NT2/D1 (cell line): ENCODE results near the gene TTLL8.

ENCODE experiments used
- SUZ12 ChIP-seq: IDR thresholded peaks from 2 replicates; pipeline ENCODE4 v1.6.1; 2011; ENCODE audit not compliant: insufficient read length, insufficient read depth; ENCODE audit errors: extremely low read depth
- YY1 ChIP-seq: IDR thresholded peaks from 2 replicates; pipeline ENCODE4 v1.6.1; 2011; ENCODE audit not compliant: insufficient read length, insufficient read depth

DNA sequence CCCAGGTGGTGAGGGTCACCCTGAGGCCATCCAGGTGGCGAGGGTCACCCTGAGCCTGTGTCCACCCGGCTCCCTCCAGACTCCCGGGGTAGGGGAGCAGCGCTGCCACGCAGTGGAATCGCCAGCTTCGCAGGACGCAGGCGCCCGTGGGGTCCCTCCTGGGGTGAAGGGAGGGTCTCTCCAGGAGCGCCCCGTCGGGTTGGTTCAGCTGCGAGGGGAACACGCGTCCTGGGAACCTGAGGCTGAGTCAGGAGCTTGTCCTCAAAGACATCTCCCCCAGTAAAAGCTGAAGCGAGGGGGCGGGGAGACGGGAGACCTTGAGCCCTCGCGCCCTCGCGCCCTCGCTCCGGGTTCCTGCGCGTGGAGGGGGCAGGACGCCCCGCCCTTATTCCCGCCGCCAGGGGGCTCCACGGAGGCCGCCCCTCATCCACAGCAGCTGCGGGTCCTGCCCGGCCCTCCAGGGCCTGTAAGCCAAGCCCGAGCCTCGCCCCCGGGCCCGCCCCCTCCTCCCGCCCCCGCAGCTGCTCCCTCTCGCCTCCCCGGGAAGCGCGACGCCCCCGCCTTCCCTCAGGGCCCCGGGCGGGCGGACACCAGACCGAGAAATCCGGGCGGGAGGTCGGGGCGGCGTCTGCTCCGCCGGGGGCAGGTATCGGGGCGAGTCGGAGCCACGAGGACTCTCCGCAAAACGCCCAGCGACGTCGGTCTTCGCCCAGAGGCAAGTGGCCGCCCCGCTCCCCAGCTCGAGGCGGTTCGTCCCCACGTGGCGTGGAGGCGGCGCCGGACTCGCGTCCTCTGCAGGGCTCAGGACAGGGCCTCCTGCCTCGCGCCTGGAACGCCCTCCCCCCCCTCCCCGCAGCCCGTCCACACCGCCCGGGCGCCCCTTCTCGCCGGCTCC is 74.7 kb downstream of the TTLL8 start:
- TF ChIP-seq SUZ12 (no peak), YY1 (no peak)
